Measurements from ENCODE around the gene FSTL3. TPM values are rescaled to one million over a fixed set of nuclear protein-coding genes. Genes with fewer than 3 reads are reported as not detected.
A peak's percentile ranks its signal among the peaks of the same experiment; 100 is the strongest.
"Not testable (repeated sequence)": the region's sequence is repeated elsewhere in the genome, so short reads cannot be mapped to it uniquely, and the experiment has no call there.

FSTL3 gene
- total RNA-seq, 1 donor from 2014 or later: 13.8 TPM

- DNase-seq (ENCODE audit: low spot score, unreplicated experiment); H3K27me3 Mint-ChIP-seq; H3K4me1 Mint-ChIP-seq (ENCODE audit: low read depth); H3K36me3 Mint-ChIP-seq (ENCODE audit: insufficient read depth); H3K4me3 Mint-ChIP-seq (ENCODE audit: low read depth); H3K9me3 Mint-ChIP-seq (ENCODE audit: low read depth): not testable (repeated sequence)
- peak overlapping the region; percentile 95 for H3K27ac Mint-ChIP-seq
These were observed 7.3 kb upstream of the FSTL3 start for GRCh38 chr19:668675-669434.

- Mint-ChIP-seq H3K4me3 (ENCODE audit: low read depth) (no peak overlapping the region), H3K36me3 (ENCODE audit: insufficient read depth) (peaks cover 2% of the 10 kb centered on the region), H3K9me3 (ENCODE audit: low read depth) (peaks cover 3% of the 10 kb centered on the region), H3K4me1 (ENCODE audit: low read depth) (peaks cover 5% of the 10 kb centered on the region), H3K27me3 (peaks cover 6% of the 10 kb centered on the region), H3K27ac (no peak overlapping the region)
- peak; percentile 17 for TF ChIP-seq CTCF (IDR thresholded peaks at IDR 0.05; ENCODE audit: unreplicated experiment)
- no peak for DNase-seq (ENCODE audit: low spot score, unreplicated experiment)
These were observed 5.5 kb upstream of the FSTL3 start for GRCh38 chr19:670609-671075.

- no peaks in the 10 kb centered on the region for H3K36me3 Mint-ChIP-seq (ENCODE audit: insufficient read depth)
- no peak for TF ChIP-seq CTCF (IDR thresholded peaks at IDR 0.05; ENCODE audit: unreplicated experiment)
These were observed 1.7 kb upstream of the FSTL3 start for GRCh38 chr19:674282-675151.

GRCh38 chr19:676007-676338, 219 bp upstream of the FSTL3 start:
- TF ChIP-seq CTCF (IDR thresholded peaks at IDR 0.05; ENCODE audit: unreplicated experiment): no peak
- Mint-ChIP-seq H3K36me3 (ENCODE audit: insufficient read depth) (no peaks in the 10 kb centered on the region), H3K4me1 (ENCODE audit: low read depth) (peaks cover 5% of the 10 kb centered on the region), H3K9me3 (ENCODE audit: low read depth) (no peaks in the 10 kb centered on the region), H3K27ac (no peak overlapping the region), H3K27me3 (peaks cover 6% of the 10 kb centered on the region), H3K4me3 (ENCODE audit: low read depth) (peak overlapping the region; percentile 55)
- DNase-seq (ENCODE audit: low spot score, unreplicated experiment): no peak

More at GRCh38 chr19:674282-675151, 1.7 kb upstream of the FSTL3 start:
- Mint-ChIP-seq H3K4me1 (ENCODE audit: low read depth) (peaks cover 5% of the 10 kb centered on the region), H3K9me3 (ENCODE audit: low read depth) (no peaks in the 10 kb centered on the region), H3K27me3 (peaks cover 6% of the 10 kb centered on the region), H3K27ac (no peak overlapping the region), H3K4me3 (ENCODE audit: low read depth) (no peak overlapping the region)
- no peak for DNase-seq (ENCODE audit: low spot score, unreplicated experiment)

GRCh38 chr19:677201-677600, 1.0 kb downstream of the FSTL3 start:
- Mint-ChIP-seq H3K27me3 (peaks cover 6% of the 10 kb centered on the region), H3K27ac (no peak overlapping the region), H3K4me1 (ENCODE audit: low read depth) (peaks cover 5% of the 10 kb centered on the region), H3K4me3 (ENCODE audit: low read depth) (no peak overlapping the region), H3K9me3 (ENCODE audit: low read depth) (no peaks in the 10 kb centered on the region), H3K36me3 (ENCODE audit: insufficient read depth) (no peaks in the 10 kb centered on the region)
- no peak for DNase-seq (ENCODE audit: low spot score, unreplicated experiment)
- TF ChIP-seq CTCF (IDR thresholded peaks at IDR 0.05; ENCODE audit: unreplicated experiment): no peak
